Tibial artery (tissue), 4 donors: ENCODE results near the gene TFB1M.

Experiments used
- DNase-seq, 2 donors: peaks; one replicate each; pipeline ENCODE4 v3.0.0-alpha.2; 2019
- H3K27ac ChIP-seq, 2 donors: fragments of 200-600 bp; sonication (generic) in 1 of 2; 1 replicate in 1 of 2; 2 replicates in 1 of 2; pipeline ENCODE4 v1.5.1; 2018 to 2019; ENCODE audit warnings: mild to moderate bottlenecking in 1 of 2
- H3K27me3 ChIP-seq, 2 donors: fragments of 200-600 bp; sonication (generic) in 1 of 2; one replicate each; pipeline versions ENCODE4 v1.5.1 to v1.6.0; 2016 to 2019
- H3K36me3 ChIP-seq, 3 donors: fragments of 200-600 bp; sonication (generic) in 2 of 3; one replicate each; pipeline ENCODE4 v1.5.1; 2016 to 2019; ENCODE audit warnings: mild to moderate bottlenecking in 2 of 3
- H3K4me1 ChIP-seq, 4 donors: fragments of 200-600 bp; sonication (generic) in 2 of 4; 1 replicate in 3 of 4; 2 replicates in 1 of 4; pipeline ENCODE4 v1.5.1; 2016 to 2019
- H3K4me3 ChIP-seq, 2 donors: fragments of 200-600 bp; sonication (generic) in 1 of 2; 1 replicate in 1 of 2; 2 replicates in 1 of 2; pipeline ENCODE4 v1.5.1; 2018 to 2019; ENCODE audit warnings: mild to moderate bottlenecking in 2 of 2
- H3K9me3 ChIP-seq, 3 donors: fragments of 200-600 bp; sonication (generic) in 1 of 3; one replicate each; pipeline ENCODE4 v1.5.1; 2016 to 2019
- intact Hi-C: fragments of 100-400 bp; cut with DNase I; formaldehyde crosslinking; loops from one replicate; pipeline ENCODE4 v1.15.0; 2023; ENCODE audit warnings: low total_unique reads
- TF ChIP-seq, protein P1 (sequence below), 2 experiments: fragments of 200-600 bp in 1 of 2; fragments of 450-650 bp in 1 of 2; IDR thresholded peaks; one replicate each; pipeline ENCODE4 v1.5.1; 2017 to 2019; ENCODE audit warnings: antibody characterized with exemption in 2 of 2, mild to moderate bottlenecking in 1 of 2, moderate library complexity in 1 of 2

TFB1M gene

DNA sequence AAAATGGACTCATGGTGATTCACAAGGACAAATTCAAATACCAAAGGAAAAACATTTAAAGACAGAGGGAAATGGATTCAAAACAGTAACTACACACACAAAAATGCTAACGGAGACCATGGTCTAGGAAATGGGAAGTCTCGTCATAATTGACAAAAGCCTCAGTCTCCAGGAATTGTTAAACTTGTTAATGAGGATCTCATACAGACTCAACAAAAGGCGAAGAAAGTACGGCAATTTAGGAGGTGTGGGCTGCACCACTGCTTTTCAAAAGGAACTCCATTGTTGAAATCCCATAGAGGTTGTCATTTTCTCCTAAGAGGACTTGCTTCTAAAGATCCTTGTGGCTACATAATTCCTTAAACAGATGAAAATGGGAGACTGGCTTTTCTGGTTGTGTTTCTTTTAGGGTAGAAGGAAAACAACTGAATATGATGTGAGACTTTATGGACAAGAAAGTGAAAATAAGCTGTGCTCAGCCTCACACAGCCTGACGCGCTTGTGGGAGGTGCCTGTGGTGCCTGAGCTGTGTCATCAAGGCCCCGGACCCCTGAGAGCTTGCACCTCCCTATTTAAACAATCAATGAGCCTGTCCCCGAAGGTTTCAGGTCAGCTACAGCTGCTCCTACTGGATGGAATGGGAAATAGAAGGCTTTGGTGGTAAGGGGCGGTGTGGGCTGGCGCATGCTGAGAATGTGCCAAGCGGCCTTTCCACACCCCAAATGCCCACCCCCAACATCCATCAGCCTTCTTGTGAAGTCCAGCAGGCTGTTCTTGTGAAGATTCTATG, 53.0 kb downstream of the TFB1M start:
- Histone ChIP-seq H3K27me3 (no peaks in the 10 kb centered on the region), H3K36me3 (peaks cover 35 to 37% (median 36%) of the 10 kb centered on the region in 3 donors), H3K4me3 (no peak overlapping the region), H3K27ac (no peak overlapping the region), H3K4me1 (no peaks in the 10 kb centered on the region), H3K9me3 (no peaks in the 10 kb centered on the region)
- intact Hi-C loops: no loop called here
- TF ChIP-seq, protein P1, sequence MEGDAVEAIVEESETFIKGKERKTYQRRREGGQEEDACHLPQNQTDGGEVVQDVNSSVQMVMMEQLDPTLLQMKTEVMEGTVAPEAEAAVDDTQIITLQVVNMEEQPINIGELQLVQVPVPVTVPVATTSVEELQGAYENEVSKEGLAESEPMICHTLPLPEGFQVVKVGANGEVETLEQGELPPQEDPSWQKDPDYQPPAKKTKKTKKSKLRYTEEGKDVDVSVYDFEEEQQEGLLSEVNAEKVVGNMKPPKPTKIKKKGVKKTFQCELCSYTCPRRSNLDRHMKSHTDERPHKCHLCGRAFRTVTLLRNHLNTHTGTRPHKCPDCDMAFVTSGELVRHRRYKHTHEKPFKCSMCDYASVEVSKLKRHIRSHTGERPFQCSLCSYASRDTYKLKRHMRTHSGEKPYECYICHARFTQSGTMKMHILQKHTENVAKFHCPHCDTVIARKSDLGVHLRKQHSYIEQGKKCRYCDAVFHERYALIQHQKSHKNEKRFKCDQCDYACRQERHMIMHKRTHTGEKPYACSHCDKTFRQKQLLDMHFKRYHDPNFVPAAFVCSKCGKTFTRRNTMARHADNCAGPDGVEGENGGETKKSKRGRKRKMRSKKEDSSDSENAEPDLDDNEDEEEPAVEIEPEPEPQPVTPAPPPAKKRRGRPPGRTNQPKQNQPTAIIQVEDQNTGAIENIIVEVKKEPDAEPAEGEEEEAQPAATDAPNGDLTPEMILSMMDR (IDR thresholded peaks at IDR 0.05): no peak
- no peak for DNase-seq

DNA sequence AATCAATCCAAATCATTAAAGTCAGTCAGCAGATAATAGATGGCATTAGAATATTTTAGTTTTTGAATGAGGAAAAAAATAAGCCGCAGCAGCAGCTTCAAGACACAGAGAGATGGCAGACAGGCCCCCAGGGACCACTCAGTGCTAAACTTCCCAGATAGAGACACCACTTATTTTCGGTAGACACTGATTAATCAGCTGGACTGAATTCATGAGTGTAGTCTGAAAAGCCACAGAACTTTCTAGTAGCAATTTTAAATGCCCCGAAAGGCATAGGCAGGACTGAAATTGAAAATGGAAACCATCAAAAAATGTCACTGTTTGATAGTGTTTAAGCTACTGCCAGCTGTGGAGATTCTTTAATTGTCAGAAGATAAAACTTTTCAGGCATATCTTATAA, 53.6 kb downstream of the TFB1M start:
- Histone ChIP-seq H3K27me3 (no peaks in the 10 kb centered on the region), H3K4me1 (no peaks in the 10 kb centered on the region), H3K27ac (no peak overlapping the region), H3K4me3 (no peak overlapping the region), H3K36me3 (peaks cover 36 to 41% (median 40%) of the 10 kb centered on the region in 3 donors), H3K9me3 (no peaks in the 10 kb centered on the region)
- TF ChIP-seq, protein P1 (IDR thresholded peaks at IDR 0.05): no peak
- intact Hi-C loops: no loop called here
- DNase-seq: no peak

DNA sequence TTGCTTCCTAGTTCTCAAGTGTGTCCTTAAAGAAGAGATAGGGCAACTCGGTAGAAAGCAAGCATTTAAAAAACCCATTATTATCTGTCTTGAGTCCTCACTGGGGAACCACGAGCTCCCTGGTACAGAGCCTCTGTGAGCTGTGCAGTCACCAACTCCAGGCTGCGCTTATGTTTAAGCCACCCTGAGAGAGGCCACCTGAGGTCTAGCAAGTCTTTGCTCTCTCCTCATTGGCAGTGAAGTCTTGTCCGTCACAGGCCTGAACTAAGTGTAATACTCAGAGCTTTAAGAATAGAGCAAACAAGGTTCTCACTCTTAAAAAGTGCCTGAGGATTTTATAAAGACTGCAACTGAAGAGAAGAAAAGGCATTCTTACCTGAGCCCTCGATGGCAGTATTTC, 54.4 kb downstream of the TFB1M start:
- Histone ChIP-seq H3K27ac (no peak overlapping the region), H3K27me3 (no peaks in the 10 kb centered on the region), H3K9me3 (no peaks in the 10 kb centered on the region), H3K36me3 (peaks cover 36 to 46% (median 46%) of the 10 kb centered on the region in 3 donors), H3K4me1 (no peaks in the 10 kb centered on the region), H3K4me3 (no peak overlapping the region)
- TF ChIP-seq, protein P1 (IDR thresholded peaks at IDR 0.05): no peak
- intact Hi-C loops: no loop called here
- DNase-seq: no peak

DNA sequence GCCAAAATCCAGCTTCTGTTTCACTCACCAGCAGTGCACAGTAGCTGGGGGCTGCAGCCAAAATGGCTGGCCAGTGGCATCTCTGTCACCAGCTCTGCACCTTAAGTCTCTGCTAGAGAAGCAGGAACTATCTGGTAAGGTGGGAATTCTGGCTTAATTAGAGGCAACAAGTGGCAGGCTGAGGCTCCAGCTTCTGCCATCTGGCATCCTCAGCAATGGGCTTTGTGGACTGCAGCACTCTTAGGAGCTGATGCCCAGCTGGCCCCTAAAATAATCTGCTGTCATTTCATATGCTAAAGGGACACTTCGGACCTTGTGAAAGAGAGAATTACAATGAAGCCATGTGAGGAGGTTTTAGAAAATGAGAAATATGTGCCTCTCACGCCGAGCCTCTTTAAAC, 55.1 kb downstream of the TFB1M start:
- intact Hi-C loops: no loop called here
- Histone ChIP-seq H3K36me3 (peaks cover 36 to 53% (median 51%) of the 10 kb centered on the region in 3 donors), H3K4me3 (no peak overlapping the region), H3K27me3 (no peaks in the 10 kb centered on the region), H3K27ac (no peak overlapping the region), H3K9me3 (no peaks in the 10 kb centered on the region), H3K4me1 (no peaks in the 10 kb centered on the region)
- no peak for DNase-seq
- TF ChIP-seq, protein P1 (IDR thresholded peaks at IDR 0.05): no peak

DNA sequence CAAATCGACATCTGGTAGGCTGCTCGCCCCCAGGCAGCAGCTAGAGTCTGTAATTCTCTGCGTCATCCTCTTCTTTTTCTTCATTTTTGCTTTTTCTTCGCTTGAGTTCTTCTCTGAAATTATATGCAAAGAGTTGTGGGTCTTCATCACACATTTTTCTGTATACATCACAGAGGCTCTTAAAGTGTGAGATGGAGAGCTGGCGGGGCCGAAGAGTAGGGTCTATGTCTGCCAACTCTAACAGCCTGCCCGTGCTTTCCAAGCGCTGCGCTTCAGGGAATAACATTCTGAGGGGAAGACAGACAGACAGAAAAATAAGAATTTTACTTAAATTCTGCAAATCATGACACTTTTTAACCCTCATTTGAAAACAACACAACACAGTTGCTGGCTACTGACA, 56.5 kb downstream of the TFB1M start:
- H3K4me1 ChIP-seq: no peaks in the 10 kb centered on the region
- no peak overlapping the region for H3K27ac ChIP-seq
- no peaks in the 10 kb centered on the region for H3K27me3 ChIP-seq
- no peak for DNase-seq
- peaks cover 40 to 67% (median 55%) of the 10 kb centered on the region in 3 donors for H3K36me3 ChIP-seq
- intact Hi-C loops: no loop called here
- no peak overlapping the region for H3K4me3 ChIP-seq
- no peaks in the 10 kb centered on the region for H3K9me3 ChIP-seq
- TF ChIP-seq, protein P1 (IDR thresholded peaks at IDR 0.05): no peak
